Aorta (tissue), 4 donors: Measurements from ENCODE around the gene LALBA. TPM values are rescaled to one million over a fixed set of nuclear protein-coding genes. Genes with fewer than 3 reads are reported as not detected.

Source experiments
- polyA plus RNA-seq, 2 donors: library from polyadenylated mRNA; stranded (reverse); fragments of 200-250 nt; gene quantifications; one replicate each; pipeline ENCODE4 v1.2.3, GENCODE V29; 2013
- total RNA-seq, 2 donors: library from RNA; stranded (reverse); fragmentation: NEBNext Ultra II Directional; extraction: Animal tissue kit (Norgen Biotek cat#: 25700); gene quantifications; one replicate each; pipeline ENCODE4 v1.2.1, GENCODE V29; 2021
- donor health status: healthy with polysubstance abuse.
- donor health status: Bipolar disorder and iron deficiency.
- donor health status: DM: no; HTN: no; CAD: no.
- donor health status: DM: yes; HTN: yes; CAD: no.

The LALBA gene
- total and polyA plus RNA-seq, 4 donors = not detected

Other genes starting within 250 kb of the LALBA start
- 10 to 100 TPM; 19.4 to 22.4 TPM for gene ZNF641, start 219.1 kb downstream of the LALBA start, total RNA-seq
- 10 to 100 TPM in 1 of 2 donors, 1 to 10 TPM in 1; 9.0 to 15.3 TPM for gene ZNF641, start 219.1 kb downstream of the LALBA start, polyA plus RNA-seq
- not detected for gene ANP32D, start 97.5 kb downstream of the LALBA start, total RNA-seq
- gene ANP32D, start 97.5 kb downstream of the LALBA start, polyA plus RNA-seq = not detected
- gene C12orf54, start 87.5 kb downstream of the LALBA start, total RNA-seq = under 1 TPM in 1 of 2 donors, not detected in 1; 0.65 TPM
- 1 to 10 TPM in 1 of 2 donors, not detected in 1; 2.5 TPM for gene C12orf54, start 87.5 kb downstream of the LALBA start, polyA plus RNA-seq
- gene OR8S1, start 44.4 kb downstream of the LALBA start, total RNA-seq = not detected
- gene OR8S1, start 44.4 kb downstream of the LALBA start, polyA plus RNA-seq = not detected
- gene KANSL2, start 112.2 kb upstream of the LALBA start, total RNA-seq = 10 to 100 TPM; 23.4 to 25.6 TPM
- gene KANSL2, start 112.2 kb upstream of the LALBA start, polyA plus RNA-seq = 10 to 100 TPM; 18.7 to 31.0 TPM
- 10 to 100 TPM; 36.7 to 42.0 TPM for gene CCNT1, start 146.7 kb upstream of the LALBA start, total RNA-seq
- 1 to 10 TPM; 3.9 to 7.4 TPM for gene CCNT1, start 146.7 kb upstream of the LALBA start, polyA plus RNA-seq
- 10 to 100 TPM; 85.1 to 89.7 TPM for gene ADCY6, start 219.0 kb upstream of the LALBA start, total RNA-seq
- 10 to 100 TPM; 12.9 to 67.5 TPM for gene ADCY6, start 219.0 kb upstream of the LALBA start, polyA plus RNA-seq
- gene CACNB3, start 248.4 kb upstream of the LALBA start, total RNA-seq = 10 to 100 TPM; 20.5 to 30.8 TPM
- gene CACNB3, start 248.4 kb upstream of the LALBA start, polyA plus RNA-seq = 10 to 100 TPM in 1 of 2 donors, 1 to 10 TPM in 1; 7.3 to 39.3 TPM